HG03064 (cell line): Measurements from ENCODE around the gene LMF1.
"Not testable (repeated sequence)": the region's sequence is repeated elsewhere in the genome, so short reads cannot be mapped to it uniquely, and the experiment has no call there.

Source experiments
- ATAC-seq: cut with Tn5 transposase; IDR thresholded peaks from one replicate; pipeline ENCODE4 v1.9.1; 2021; ENCODE audit warnings: low read depth; ENCODE audit not compliant: unreplicated experiment

LMF1 gene

GRCh38 chr16:820044-820408 is 150.8 kb downstream of the LMF1 start:
- not testable (repeated sequence) for ATAC-seq

- ATAC-seq: no peak
Observed at GRCh38 chr16:819336-820043, 151.3 kb downstream of the LMF1 start.

DNA sequence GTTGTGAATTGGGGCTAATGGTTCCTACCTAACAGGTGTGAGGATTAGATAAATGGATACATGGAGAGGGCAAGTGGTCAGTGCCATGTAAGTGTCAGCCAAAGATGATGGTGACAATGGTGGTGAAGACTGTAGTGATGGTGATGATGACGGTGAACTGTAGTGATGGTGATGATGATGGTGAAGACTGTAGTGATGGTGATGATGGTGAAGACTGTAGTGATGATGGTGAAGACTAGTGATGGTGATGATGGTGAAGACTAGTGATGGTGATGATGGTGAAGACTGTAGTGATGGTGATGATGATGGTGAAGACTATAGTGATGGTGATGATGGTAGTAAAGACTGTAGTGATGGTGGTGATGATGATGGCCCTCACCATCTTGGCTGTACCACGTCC is 152.2 kb downstream of the LMF1 start:
- no peak for ATAC-seq

GRCh38 chr16:818132-818531 is 152.7 kb downstream of the LMF1 start:
- no peak for ATAC-seq

- ATAC-seq: no peak
Observed at GRCh38 chr16:817001-817906, 153.5 kb downstream of the LMF1 start.

DNA sequence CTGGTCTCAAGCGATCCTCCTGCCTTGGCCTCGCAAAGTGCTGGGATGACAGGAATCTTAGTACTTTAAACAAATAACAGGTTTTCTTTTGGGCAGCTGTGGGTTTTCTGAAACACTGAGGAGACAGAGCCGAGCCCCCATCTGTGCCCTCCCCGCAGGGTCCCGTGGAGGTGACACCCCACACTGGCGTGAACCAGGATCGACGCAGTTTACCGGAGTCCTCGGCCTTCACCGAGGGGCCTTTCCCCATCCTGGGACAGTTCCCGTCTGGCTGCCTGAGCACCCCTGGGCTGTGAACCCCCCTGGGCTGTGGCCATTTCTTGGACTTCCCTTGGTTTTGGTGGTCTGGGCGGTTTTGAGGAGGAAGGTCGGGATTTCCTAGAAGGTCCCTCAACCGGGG is 154.9 kb downstream of the LMF1 start:
- no peak for ATAC-seq

GRCh38 chr16:814974-815373 is 155.8 kb downstream of the LMF1 start:
- no peak for ATAC-seq

- no peak for ATAC-seq
Observed at GRCh38 chr16:813916-814412, 156.8 kb downstream of the LMF1 start.

DNA sequence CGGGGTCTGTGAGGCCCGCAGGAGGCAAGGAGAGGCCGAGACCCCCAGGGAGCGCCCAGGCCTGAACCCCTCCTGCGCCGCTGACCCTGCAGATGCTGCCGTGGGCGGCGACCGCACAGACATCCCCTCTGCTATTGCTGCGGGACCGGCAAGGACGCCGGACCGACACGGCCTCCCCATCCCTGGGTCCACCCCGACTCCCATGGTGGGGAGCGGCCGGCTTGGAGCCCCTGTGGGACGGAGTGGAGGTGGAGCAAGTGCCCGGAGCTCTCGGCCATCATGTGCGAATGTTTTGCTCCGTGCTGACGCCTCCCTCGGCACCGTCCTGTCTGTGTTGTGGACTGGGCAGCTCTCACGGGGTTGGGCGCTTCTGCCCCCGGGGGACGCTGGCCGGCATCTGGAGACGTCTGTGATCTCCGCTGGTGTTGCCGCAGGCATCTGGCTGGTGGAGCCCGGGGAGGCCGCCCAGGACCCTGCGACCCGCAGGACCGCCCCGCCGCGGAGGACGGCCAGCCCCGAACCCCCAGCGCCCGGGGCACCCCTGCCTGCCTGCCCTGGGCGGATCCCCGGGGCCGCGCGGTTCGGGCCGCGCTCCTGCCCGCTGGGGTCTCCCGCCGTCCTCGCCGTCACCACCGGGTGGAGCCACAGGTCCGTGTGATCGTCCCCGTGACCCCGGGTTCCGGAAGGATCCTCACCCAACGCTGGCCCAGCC is 157.4 kb downstream of the LMF1 start:
- ATAC-seq: no peak

- ATAC-seq: no peak
Observed at GRCh38 chr16:808085-808386, 162.7 kb downstream of the LMF1 start.

DNA sequence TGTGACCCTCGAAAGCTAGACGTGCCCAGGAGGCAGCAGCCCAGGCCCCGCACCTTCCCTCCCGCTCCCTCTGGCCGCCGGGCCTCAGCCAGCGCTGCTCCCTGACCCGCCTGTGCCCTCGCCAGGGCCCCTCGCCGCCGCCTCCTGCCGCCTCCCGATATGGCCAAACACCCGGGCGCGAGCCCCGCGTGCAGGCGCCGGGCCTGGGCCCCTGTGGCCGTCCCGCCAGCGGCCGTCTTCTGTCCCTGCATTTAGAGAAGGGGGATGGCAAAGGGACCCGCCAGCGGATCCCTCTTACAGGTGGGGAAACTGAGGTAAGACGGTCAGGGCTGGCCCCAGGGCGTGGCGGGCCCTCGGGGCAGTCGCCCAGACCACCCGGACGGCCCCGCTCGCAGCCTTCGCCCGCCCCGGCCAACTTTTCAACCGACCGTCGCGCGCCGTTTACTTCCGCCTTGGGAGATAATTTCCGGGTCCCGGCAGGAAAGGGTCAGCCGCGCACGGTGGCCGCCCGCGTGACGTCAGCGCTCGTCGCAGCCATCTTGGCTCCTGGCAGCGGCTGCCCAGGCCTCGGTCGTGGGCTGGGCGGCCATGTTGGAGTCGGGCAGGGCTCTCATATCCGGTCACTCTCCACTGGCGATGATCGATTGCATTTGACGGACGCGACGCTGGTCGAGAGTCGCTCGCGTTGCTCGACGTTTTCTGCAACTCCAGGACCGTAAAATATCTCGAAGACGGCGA is 163.3 kb downstream of the LMF1 start:
- peak; percentile 84 for ATAC-seq

- ATAC-seq: no peak
Observed at GRCh38 chr16:805474-805873, 165.3 kb downstream of the LMF1 start.

DNA sequence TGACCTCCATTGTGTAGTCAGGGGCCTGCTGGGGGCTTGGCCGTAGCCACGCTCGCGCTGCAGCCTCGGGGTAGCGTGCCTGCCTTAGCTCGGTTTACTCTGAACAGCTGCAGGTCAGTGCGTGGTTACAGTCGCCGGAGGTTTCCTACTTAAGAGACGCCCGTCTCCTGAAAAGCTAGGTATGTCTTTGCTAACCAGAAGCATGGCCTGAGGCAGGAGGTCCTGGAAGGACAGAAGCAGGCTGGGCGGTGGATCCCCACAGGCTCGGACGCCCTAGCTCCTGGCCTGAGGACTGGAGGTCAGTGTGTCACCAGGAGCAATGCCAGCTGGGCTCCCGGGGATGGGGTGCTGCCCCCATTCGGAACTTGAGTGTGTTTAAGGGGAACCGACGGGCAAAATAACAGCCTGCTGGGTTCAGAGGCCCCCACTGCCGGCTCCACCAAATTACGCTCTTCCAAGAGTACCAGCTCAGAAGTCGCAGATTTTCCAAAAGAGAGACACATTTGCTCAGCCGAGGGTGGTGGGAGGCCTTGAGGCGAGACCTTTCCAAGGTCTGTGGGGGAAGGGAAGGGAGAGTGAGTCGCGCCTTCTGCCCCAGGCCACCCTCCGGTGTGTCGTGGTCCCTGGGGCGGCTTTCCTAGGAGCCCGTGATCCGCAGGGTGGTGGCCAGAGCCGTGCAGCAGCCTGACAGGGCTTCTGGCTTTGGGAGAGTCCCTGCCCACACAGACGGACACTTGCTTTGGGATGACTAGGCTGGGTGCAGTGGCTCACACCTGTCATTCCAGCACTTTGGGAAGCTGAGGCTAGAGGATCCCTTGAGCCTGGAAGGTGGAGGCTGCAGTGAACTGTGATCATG is 166.4 kb downstream of the LMF1 start:
- no peak for ATAC-seq

DNA sequence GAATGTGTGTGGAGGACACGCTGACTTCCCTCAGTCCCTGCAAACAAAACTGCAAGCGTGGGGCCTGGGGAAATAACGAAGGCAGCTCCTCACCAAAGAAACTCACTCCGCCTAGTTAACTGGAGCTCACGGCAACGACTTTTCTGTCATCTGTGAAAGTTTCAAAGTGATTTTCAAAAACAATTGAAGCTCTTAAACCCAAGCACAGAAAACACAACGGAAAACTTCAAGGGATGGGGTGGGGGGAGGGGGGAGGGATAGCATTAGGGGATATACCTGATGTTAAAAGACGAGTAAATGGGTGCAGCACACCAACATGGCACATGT is 167.1 kb downstream of the LMF1 start:
- ATAC-seq: no peak
